NB4 (cell line): ENCODE measurements around the gene ATXN3.
"Not testable (repeated sequence)": the region's sequence is repeated elsewhere in the genome, so short reads cannot be mapped to it uniquely, and the experiment has no call there.

Source experiments
- POLR2A ChIP-seq: IDR thresholded peaks from 2 replicates; pipeline ENCODE4 v1.6.1; 2011; ENCODE audit warnings: mild to moderate bottlenecking; ENCODE audit not compliant: insufficient read length; ENCODE audit errors: extremely low read depth
- TF ChIP-seq, protein P1 (sequence below): IDR thresholded peaks from 2 replicates; pipeline ENCODE4 v1.6.1; 2011; ENCODE audit warnings: low read depth, low read length
- TF ChIP-seq, protein P2 (sequence below): IDR thresholded peaks from one replicate; pipeline ENCODE4 v1.5.1; 2012; ENCODE audit warnings: low read depth, low read length

DNA sequence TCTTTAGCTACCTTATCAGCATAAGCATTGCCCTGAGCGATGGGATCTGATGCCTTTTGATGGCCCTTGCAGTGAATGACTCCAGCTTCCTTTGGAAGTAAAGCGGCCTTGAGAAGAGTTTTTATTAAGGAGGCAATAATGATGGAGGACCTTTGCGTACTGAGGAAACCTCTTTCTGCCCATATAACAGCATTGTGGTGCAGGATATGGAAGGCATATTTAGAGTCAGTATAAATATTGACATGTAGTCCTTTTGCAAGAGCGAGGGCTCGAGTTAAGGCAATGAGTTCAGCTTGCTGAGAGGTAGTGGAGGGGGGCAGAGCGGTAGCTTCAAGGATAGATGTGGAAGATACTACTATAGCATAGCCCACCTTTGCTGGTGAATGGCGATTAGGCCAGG lies 60.5 kb downstream of the ATXN3 start:
- TF ChIP-seq, protein P1, sequence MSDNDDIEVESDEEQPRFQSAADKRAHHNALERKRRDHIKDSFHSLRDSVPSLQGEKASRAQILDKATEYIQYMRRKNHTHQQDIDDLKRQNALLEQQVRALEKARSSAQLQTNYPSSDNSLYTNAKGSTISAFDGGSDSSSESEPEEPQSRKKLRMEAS, result not testable (repeated sequence)
- TF ChIP-seq, protein P2, sequence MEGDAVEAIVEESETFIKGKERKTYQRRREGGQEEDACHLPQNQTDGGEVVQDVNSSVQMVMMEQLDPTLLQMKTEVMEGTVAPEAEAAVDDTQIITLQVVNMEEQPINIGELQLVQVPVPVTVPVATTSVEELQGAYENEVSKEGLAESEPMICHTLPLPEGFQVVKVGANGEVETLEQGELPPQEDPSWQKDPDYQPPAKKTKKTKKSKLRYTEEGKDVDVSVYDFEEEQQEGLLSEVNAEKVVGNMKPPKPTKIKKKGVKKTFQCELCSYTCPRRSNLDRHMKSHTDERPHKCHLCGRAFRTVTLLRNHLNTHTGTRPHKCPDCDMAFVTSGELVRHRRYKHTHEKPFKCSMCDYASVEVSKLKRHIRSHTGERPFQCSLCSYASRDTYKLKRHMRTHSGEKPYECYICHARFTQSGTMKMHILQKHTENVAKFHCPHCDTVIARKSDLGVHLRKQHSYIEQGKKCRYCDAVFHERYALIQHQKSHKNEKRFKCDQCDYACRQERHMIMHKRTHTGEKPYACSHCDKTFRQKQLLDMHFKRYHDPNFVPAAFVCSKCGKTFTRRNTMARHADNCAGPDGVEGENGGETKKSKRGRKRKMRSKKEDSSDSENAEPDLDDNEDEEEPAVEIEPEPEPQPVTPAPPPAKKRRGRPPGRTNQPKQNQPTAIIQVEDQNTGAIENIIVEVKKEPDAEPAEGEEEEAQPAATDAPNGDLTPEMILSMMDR, result not testable (repeated sequence)
- not testable (repeated sequence) for TF ChIP-seq POLR2A
